GM10248 (cell line): Measurements from ENCODE around the gene LEPR.

ENCODE experiments used
- CTCF ChIA-PET: fragments of 300-600 bp; sonication (Branson Sonifier 250); formaldehyde crosslinking; extraction: SDS; loops from one replicate; lab custom pipeline; 2021; ENCODE audit warnings: antibody characterized with exemption; lab: Yijun Ruan, JAX
- POLR2A ChIA-PET: fragments of 350-650 bp; sonication (Branson Sonifier 250); formaldehyde crosslinking; extraction: SDS; loops from one replicate; lab custom pipeline; 2020; ENCODE audit warnings: antibody characterized with exemption; lab: Yijun Ruan, JAX
- DNase-seq: peaks from one replicate; pipeline ENCODE4 v3.0.0; 2012; ENCODE audit errors: extremely low spot score
- TF ChIP-seq, protein P1 (sequence below): IDR thresholded peaks from 2 replicates; pipeline ENCODE4 v1.5.1; 2012; ENCODE audit warnings: mild to moderate bottlenecking, low read depth; ENCODE audit errors: extremely low read depth, missing control alignments, control extremely low read depth

Gene LEPR

DNA sequence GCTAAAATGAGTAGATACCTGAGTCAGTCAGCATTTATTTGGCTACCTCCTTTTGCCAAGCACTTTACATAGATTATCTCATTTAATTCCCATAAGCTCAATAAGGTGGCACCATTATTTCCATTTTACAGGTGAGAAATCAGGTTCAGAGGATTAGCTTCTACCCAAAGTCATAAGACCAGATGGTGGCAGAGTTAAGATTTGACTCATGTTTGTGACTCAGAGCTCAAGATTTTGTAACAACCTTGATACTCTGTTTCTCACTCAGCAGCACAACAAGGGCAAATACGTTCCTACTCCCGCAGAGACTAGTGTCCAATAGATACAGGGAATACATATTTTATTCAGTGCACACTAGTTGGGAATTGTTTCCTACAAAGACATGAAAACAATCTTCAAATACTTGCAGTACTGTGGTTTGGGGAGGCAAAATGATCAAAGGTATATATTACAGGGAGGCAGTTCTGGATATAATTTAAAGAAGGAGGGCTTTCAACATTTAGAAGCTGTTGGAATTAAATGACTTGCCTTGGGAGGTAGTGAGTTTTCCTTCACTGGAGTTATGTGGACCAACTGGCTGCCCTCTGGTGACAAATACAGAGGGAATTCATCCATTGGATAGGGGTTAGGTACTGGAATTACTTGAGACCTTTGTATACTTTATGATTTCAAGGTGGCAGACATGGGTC is 3.6 kb downstream of the LEPR start:
- POLR2A ChIA-PET = no interaction called here
- DNase-seq = no peak
- CTCF ChIA-PET = interaction anchor here (0.7 to 1.3 kb wide), 4 partner anchors 11 to 264 kb away, joined by 3 to 6 read pairs (median 3); no protein-coding TSS in a partner anchor
- TF ChIP-seq, protein P1, sequence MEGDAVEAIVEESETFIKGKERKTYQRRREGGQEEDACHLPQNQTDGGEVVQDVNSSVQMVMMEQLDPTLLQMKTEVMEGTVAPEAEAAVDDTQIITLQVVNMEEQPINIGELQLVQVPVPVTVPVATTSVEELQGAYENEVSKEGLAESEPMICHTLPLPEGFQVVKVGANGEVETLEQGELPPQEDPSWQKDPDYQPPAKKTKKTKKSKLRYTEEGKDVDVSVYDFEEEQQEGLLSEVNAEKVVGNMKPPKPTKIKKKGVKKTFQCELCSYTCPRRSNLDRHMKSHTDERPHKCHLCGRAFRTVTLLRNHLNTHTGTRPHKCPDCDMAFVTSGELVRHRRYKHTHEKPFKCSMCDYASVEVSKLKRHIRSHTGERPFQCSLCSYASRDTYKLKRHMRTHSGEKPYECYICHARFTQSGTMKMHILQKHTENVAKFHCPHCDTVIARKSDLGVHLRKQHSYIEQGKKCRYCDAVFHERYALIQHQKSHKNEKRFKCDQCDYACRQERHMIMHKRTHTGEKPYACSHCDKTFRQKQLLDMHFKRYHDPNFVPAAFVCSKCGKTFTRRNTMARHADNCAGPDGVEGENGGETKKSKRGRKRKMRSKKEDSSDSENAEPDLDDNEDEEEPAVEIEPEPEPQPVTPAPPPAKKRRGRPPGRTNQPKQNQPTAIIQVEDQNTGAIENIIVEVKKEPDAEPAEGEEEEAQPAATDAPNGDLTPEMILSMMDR = no peak

DNA sequence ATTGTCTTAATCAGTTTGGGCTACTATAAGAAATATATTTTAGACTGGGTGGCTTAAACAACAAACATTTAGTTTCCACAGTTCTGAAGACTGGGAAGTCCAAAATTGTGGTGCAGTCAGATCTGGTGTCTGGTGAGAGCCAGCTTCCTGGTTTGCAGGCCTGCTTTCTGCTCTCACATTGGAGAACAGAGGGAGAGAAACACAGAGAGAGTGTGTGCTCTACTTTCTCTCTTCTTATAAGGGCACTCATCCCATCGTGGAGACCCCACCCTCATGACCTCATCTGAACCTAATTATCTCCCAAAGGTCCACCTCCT is 4.1 kb downstream of the LEPR start:
- TF ChIP-seq, protein P1 = no peak
- POLR2A ChIA-PET = no interaction called here
- CTCF ChIA-PET = interaction anchor here (1.3 kb wide), 1 partner anchor 263 kb away, joined by 6 read pairs; no protein-coding TSS in a partner anchor
- DNase-seq = no peak

DNA sequence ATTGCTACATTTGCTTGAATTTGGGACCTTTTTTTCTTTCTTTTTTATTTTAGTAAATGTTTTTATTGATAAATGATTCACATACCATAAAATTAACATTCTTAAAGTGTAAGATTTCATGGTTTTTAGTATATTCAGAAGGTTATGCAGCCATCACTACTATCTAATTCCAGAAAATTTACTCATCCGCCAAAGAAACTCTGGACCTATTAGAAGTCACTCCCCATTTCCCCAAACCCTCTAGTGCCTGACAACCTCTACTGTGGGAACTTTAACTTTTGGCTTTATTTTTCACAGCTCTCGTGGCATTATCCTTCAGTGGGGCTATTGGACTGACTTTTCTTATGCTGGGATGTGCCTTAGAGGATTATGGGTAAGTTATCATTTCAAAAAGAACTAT is 4.5 kb downstream of the LEPR start:
- POLR2A ChIA-PET = no interaction called here
- CTCF ChIA-PET = no interaction called here
- TF ChIP-seq, protein P1 = no peak
- DNase-seq = no peak

DNA sequence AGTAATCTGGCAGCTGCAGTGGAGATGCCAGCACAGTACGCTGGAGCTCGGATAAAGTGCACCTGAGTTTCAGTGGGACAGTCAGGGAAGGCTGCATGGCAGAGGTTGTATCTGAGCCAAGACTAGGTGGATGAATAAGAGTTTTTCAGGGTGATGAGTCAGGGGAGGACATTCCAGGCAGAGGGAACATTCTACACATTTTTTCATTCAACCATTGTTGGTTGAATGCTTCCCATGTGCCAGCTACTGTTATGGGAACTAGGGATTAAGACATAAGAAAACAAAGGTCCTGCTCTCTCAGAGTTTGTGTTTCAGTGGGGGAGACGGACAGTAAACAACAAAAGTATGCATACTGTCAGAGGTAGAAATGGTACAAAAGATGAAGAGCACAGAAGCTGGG is 5.2 kb downstream of the LEPR start:
- TF ChIP-seq, protein P1 = no peak
- CTCF ChIA-PET = no interaction called here
- POLR2A ChIA-PET = no interaction called here
- DNase-seq = no peak

- TF ChIP-seq, protein P1 = no peak
- CTCF ChIA-PET = interaction anchor here (1.0 to 3.2 kb wide), 2 partner anchors 12 to 220 kb away, joined by 3 to 14 read pairs; no protein-coding TSS in a partner anchor
- POLR2A ChIA-PET = interaction anchor here (1.0 kb wide), 1 partner anchor 9 kb away, joined by 3 read pairs; the partner anchor contains the start of genes LEPR and LEPROT
- DNase-seq = no peak
Observed at GRCh38 chr1:65429078-65429477, 8.6 kb downstream of the LEPR start.

GRCh38 chr1:65429806-65430205 is 9.3 kb downstream of the LEPR start:
- no peak for DNase-seq
- ChIA-PET POLR2A (interaction anchor here (1.0 kb wide), 1 partner anchor 10 kb away, joined by 3 read pairs; the partner anchor contains the start of genes LEPR and LEPROT), CTCF (interaction anchor here (0.8 to 3.2 kb wide), 5 partner anchors 10 to 1017 kb away, joined by 3 to 14 read pairs (median 4); partner anchors contain the start of genes LEPR and LEPROT)
- TF ChIP-seq, protein P1 = no peak
